Activated CD4-positive, CD25-positive, alpha-beta regulatory T cell treated with anti-CD3 and anti-CD28 coated beads, Interleukin-2, amount 50 U/mL, for 24 hours (primary cell): ENCODE measurements around the gene FAM13B.
"Not testable (repeated sequence)": the region's sequence is repeated elsewhere in the genome, so short reads cannot be mapped to it uniquely, and the experiment has no call there.

Experiments
- ATAC-seq, 2 donors: fragments of 150-1000 bp; cut with Tn5 transposase; one replicate each; pipeline ENCODE4 v1.10.0; 2021; ENCODE audit warnings: mild to moderate bottlenecking in 1 of 2, moderate library complexity in 1 of 2

FAM13B gene

DNA sequence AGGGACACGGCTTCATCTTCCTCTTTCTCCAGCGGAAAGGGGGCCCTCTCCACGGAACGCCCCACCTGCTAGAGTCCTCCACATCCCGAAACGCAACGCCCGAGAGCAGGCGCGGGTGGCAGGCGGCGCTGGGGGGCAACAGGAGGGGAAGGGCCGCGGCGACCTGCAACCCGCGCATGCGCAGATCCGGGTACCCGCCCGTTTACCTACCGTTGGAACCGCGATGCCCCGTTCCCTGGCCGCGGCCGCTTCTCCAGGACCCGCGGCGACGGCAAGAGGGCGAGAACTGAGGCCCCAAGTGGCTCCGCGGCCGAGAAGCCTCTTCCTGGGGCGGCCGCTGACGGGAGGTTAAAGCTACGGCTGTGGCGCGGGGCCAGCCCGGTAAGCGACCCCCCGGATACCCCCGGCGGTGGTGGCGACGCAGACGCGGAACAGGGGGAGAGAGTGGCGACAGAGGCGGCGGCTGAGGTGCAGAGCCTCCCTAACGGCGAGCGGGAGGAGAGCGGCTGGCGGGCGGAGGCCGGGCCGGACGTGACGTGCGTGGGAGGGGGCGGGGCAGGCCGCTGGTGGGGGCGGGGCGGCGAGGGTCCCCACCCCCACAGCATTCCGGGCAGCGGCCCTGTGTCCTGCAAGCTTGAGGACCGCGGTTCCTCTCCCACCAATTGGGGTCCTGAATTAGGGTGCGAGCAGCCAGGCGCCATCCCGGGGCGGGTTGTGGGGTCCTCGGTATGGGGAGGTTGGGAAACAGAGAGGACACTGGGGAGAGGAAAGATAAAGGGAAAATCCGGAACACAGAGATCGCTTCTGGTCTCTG, at the start of gene FAM13B:
FAM13B (minus strand) TSS at position 508 of the 814 bp plus-strand sequence. CDS start 13,968 bp downstream, outside the sequence.
- peak; percentile 78 to 82 for ATAC-seq

DNA sequence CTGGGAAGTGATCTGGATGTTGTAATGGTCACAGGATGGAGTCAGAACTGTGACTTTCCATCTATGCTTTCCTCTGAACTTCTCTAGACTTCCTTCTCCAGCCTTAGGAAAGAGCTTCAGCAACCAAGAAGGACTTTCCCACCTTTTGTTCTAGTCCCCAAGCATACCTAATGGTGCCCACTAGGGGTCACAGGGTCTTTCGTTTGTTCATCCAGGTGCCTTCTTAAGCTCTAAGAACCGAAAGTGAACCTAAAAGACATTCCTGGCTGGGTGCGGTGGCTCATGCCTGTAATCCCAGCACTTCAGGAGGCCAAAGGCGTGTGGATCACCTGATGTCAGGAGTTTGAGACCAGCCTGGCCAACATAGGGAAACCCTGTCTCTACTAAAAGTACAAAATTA, 49.2 kb upstream of the FAM13B start:
- ATAC-seq: no peak

DNA sequence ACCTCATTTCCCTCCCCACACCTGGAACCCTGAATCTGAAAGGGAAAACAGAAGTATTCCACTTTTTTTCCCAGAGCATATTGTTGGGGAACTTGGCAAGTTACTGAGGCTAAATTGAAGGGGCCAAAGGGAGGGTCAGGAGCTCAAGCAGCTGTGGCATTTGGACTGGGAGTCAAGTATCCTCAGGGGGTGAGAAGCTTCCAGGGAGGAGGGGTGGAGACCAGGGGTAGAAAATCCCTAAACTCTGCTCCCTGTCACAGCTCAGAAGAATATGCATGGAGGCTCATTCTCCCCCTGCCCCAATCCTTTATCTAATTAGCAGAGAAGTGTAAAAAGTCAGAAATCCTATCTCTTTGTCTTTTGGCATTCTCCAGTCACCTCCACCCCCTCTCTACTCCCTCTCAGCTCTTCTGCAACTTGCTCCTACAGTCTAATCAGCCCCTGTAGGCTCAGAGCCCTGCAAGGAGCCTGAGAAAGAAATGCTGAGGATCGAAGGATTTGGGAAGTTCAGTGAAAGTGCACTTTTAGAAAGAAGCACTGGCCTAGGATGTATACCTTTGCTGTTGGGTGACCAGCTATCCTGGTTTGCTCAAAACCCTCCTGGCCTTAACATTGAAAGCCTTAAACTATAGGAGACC, 45.2 kb upstream of the FAM13B start:
- no peak for ATAC-seq

DNA sequence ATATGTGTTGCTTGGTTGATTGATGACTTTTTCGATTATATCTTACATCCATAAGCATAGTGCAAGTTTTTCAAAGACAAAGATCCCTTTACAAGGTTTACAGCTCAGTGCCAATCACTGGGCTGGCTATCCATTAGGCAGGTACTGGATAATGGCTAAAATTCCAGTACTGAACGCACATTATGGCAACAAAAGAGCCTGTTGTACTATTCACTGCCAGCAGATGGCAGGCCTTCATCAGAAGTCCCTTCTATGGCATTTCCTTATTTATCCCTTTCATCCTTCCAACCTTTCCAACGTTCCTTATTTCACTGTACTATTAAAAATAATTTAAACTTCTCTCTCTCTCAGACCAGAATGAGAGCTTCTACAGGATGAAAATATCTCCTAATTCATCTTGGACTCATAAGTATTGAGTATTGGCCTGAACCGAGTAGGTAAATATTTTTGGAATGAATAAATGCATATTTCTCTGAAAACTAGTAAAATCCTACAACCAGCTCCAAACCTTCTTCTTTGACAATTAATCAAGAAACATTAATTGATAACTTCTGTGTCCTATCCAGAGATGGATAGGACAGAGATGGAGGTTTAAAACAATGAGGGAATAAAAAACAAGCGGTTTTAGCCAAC, 44.3 kb upstream of the FAM13B start:
- no peak for ATAC-seq

DNA sequence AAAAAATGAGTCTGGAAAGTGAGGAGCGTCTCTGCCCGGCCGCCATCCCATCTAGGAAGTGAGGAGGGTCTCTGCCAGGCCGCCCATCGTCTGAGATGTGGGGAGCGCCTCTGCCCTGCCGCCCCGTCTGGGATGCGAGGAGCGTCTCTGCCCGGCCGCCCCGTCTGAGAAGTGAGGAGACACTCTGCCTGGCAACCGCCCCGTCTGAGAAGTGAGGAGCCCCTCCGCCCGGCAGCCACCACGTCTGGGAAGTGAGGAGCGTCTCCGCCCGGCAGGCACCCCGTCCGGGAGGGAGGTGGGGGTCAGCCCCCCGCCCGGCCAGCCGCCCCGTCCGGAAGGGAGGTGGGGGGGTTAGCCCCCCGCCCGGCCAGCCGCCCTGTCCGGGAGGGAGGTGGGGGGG, 37.1 kb upstream of the FAM13B start:
- ATAC-seq: not testable (repeated sequence)

DNA sequence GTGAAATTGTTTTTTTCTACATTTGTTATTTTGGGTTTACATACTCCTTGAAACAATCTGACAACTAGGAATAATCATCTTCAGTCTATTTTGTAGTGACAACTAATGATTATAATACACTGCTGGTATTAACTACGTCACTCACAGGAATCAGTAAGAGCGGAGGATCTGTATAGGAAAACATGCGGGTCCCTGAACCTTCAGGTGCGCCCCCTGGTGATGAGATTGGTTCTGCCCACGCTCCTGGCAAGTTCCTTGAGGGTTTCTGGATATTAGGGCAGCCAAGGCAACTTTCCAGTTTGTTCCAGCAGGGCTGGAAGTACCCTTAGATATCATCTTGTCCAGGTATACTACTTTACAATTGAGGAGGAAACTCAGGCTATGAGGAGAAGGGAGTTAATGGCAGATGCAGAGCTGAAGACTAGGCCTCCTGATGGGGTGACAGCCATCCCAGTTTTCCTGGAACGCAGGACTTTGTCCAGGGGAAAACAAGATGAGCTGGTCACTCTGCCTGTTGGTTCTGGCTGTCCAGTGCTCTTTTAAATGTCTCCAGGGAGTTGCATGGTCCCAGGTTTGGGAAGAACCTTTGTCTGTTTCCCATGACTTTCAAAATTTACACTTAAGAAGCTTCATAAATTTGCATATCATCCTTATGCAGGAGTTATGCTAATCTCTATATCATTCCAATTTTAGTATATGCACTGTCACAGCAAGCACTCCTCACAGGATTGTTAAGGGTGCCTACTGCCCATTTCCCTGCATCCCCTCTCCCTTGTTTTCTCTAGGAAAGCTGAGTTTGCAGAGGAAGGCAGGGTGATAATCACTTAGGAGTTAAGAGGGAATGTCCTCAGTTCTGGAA, 36.1 kb upstream of the FAM13B start:
- ATAC-seq: peak; percentile 61 to 77

DNA sequence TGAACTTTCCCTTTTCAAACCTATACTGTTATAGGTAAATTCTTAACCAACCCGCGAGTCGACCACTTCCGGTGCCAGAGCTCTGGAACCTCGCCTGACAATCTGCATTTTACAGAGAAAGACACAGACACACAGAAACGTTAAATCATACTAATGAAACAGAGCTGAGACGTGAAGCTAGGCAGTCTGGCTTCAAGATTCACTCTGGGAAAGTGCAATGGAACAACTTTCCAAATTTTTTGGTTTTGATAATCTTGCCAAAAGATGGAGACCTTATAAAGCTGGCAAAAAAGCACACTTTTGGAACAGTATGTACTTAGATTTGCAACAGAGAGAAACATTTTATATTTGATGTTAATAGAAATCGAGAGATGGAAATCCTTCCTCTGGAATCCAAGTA, 35.1 kb upstream of the FAM13B start:
- no peak for ATAC-seq

DNA sequence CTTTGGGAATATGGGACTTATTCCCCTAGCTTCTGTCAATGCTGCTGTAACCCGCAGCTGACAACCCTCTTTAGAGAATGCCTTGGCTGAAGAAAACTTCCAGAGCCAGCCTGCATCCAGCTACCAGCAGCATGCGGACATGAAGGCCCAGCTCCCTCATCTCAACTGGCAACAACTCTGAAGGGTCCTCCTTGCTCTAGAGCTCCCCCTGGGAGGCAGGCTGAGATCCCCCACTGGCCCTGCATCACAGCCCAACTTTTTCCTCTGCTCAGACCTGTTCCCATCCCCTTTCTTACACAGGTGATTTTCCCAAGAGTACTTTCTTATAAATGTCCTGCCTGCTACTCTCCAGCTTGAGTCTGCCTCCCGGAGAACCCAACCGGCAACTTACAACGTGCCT, 32.2 kb upstream of the FAM13B start:
- no peak for ATAC-seq

DNA sequence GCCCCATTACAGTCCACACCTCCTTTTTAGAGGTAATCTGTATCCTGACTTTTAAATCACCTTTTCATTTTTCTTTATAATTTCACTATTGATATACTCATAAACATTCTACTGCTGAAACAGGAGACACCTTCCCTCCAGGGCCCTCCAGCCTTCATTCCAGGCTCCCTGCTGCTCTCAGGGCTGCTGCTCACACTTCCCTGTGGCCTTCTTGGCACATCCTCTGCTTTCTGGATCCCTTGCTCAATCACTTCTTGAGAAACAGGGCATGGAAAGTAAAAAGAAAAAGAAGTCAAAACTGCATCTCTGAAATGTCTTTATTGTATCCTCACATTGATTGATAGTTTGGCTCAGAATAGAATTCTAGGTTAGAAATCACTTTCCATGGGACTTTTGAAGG, 31.6 kb upstream of the FAM13B start:
- ATAC-seq: no peak

DNA sequence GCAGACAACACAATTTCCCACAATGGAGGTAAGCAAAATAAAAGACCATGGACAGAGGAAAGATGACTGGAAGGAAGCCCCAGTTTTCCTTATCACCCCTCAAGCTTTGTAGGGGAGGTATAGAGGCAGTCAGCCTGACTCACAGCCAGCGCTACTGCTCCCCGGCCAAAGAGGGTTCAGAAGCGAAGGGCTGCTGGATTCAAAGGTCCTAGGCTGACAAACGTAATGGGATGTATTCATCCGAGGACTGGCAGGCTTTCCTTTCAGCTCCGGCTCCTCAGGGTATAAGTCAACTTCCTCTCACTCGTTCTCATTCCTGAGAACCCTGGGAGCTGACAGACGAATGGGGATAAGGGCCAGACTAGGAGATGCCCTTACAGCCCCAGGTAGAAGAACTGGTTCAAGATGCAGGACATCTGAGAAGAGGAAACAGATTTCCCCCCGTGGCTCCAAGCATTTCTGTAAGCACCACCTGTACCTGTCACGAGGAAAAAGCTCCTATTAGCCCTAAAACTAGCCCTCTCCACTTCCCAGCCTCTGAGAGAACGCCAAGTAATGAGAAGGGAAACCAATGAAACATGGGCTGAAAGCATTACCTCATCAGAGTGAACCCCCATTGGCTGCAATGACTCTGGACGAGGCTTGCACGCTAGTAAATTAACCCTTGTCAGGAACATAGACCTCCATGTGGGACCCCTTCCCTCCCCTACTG, 22.1 kb upstream of the FAM13B start:
- no peak for ATAC-seq

DNA sequence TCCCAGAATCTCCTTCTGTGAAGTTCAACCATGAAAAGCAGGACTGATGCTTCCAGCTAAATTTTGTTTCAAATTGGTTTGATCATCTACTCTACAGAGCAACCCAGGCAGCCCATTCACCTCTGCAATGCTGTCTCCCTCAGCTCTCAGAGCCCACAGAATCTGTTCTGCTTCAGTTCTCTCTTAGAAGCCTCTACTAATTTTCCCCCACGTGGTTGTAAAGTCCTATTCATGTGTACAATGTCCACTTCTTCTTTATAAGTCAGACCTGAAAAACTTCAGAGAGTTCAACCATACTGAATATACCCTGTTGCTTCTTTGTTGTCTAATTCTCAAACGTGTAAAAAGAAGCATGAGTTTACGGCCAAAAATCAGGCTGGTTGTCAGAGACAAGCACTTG, 21.3 kb upstream of the FAM13B start:
- no peak for ATAC-seq

DNA sequence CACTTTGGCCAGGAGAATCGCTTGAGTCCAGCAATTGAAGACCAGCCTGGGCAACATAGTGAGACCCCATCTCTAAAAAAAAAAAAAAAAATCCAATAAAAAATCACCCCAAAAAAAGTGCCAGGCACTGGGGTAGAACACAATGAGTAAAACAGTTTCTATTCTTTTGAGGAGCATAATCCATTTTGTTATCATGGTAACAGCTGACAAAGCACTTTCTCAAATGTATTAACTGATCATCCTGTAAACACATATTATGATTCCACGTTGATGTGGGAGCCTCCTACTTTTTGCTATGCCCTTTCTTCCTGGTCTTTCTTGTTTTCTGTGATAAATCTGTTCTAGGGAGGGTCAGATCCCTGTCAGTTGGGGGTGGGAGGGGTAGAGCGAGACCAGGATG, 20.7 kb upstream of the FAM13B start:
- ATAC-seq: no peak

DNA sequence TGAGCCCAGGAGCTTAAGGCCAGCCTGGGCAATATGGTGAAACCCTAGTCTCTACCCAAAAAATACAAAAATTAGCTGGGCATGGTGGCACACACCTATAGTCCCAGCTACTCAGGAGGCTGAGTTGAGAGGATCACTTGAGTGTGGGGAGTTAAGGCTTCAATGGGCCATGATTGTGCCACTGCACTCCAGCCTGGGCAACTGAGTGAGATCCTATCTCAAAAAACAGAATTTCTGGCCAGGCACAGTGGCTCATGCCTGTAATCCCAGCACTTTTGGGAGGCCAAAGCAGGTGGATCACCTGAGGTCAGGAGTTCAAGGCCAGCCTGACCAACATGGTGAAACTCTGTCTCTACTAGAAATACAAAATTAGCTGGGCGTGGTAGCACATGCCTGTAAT, 19.8 kb upstream of the FAM13B start:
- not testable (repeated sequence) for ATAC-seq

DNA sequence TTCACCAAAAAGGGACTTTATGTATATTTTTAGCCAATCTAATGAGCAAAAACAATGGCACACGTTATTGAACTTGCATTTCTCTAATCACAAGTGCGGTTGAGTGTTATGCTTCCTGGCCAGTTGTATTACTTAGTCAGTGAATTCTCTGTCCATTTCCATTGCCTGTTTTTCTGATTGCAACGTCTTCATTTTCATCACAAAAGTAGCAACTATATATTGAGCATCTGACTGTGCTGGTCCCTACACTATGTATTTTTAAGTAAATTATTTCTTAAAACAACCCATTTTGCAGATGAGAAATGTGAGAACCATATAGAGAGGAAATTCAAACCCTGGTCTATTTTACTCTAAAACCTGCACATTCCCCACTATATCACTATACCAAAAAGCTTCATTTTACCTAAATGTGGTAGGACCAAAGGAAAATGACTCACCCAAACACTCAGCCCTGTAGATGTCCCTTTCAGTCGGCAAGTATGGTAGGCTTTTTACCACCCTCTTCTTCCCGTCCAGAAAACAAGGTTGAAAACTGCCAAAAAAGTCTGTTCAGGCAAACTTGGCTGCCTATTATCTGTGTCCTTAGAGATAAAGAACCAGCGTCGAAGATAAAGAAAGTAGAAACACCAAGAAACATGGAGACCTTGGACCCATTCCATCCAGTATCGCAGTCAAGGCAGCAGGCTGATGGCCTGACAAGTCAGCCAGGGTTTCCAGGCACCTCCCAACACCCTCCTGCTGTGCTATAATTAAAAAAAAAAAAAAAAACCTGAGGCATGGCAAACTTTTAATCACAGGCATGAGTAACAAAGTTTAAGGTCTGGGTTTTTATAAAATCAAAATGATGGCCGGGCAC, 18.8 kb upstream of the FAM13B start:
- no peak for ATAC-seq

DNA sequence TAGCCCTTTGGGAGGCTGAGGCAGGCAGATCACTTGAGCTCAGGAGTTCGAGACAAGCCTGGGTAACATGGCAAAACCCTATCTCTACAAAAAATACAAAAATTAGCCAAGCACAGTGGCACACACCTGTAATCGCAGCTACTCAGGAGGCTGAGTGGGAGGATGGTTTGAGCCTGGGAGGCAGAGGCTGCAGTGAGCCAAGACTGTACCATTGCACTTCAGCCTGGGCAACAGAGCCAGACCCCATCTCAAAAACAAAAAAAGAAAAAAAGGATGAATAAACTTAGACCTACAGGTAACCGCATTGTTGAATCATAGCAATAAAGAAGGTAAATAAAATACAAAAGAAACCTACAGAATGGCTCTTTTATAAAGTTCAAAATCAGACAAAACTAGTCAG, 12.4 kb upstream of the FAM13B start:
- ATAC-seq: not testable (repeated sequence)

DNA sequence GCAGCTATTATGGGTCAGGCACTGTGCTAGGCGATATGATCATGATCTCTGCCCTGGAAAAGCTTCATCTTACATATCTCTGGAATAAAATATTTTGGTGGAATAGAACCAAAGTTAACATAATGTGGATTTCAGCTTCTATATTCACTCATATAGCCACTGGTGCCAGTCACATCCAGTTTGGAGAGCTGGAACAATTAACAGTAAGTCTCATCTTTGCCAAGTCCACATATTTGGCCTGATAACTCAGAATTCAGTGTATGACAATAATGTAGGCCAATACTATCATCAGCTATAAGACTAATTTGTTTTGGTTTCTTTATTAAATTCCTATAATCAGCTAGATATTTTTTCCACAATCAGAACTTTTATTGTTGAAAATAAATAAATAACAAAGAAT, 5.9 kb upstream of the FAM13B start:
- ATAC-seq: no peak

DNA sequence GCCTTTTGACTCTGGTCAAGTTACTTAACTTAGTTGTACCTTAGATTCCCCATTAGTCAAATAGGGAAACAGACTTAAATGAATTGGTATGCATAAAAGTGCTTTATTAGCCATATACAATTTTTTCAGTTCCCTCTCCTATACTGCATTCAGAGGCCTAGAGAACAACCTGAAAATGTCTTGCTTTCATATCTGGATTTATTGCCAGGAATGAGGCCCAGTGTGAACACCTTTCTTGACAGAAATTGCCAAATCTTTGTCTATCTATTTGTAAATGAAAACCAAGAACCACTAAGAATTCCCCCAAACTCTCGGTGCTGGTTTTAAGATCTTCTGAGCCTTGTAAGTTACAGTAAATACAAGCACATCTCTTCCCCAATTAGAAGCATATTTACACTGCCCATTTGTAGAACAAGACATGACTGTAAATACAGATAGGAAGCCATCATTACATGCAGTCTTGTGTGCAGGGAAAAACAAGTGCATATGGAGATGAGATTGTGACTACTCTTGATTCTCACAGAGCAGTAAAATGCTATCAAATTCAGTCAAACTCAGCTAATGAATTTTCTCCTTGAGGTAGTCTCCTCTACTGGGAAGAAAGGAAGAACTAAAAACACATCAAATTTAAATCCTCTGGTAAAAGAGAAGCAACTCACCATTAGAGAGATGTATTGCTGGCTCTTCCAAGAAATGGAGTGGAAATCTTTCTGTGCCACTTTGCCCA, 5.2 kb upstream of the FAM13B start:
- no peak for ATAC-seq

DNA sequence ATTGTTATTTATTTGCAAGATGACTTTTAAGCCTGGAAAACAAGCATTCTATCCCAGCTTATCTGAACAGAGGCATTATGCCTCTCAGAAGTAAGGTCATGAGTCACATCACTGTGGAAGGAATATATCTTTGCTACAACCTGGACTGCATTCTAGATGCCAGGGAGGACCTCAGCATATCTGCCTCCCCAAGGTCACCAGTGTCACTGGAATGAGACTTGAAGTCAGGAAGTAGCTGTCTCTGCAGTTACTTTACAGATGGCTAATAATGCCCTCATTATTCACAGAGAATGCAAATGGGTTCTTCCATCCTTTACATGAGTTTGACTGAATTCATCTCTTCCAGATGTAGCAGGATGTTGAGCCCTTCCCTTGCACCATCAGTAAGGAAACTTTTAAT, 4.4 kb upstream of the FAM13B start:
- no peak for ATAC-seq

DNA sequence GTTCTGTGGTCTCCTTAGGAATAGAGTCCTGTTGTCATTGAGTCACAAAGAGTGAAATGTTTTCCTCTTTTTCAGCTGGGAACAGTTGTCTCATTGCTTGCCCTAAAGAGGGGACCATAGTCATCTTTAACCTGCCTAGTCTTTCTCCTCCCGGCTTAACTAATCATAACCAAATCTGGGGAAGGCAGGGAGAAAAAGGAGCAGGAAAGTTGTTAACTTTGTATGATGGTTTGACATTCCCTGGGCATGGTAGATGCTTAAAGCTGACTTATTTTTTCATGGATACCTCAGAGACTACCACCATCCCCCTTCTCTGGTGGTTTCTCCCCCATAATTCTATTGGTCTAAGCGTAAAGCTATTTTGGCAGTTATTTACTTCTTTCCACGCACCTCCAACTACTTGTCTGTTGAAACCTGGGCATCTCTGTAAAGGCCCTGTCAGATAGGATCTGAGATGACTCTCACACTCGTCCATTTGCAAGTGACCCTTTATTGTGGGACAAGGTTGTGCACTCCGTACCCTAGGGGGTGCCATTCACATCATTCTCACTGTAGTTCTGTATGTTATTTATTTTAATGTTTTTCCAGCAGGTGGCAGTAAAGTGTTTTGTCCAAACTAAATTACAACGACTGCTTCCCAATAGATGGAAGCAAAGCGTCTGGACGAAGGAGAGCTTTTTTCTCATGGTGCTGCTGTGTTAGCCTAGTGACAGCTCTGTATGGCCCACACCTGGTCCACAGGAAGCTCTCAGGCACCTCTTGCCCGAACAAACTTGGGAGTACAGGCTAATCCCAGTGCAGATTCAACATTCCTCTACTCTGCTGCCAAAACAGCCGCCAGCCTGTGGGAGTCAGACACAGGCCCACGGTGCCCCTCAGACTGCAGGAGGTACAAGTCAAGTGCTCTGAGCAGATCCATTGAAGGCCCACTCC, 3.0 kb upstream of the FAM13B start:
- peak; percentile 66 to 70 for ATAC-seq
